HepG2 (cell line): Measurements from ENCODE around the gene SLC39A8. TPM values are rescaled to one million over a fixed set of nuclear protein-coding genes. Genes with fewer than 3 reads are reported as not detected.

Source experiments
- CREB1 ChIP-seq, 2 experiments: fragments of 450-650 bp in 1 of 2; IDR thresholded peaks; 2 replicates each; pipeline ENCODE4 v1.6.1; 2016 to 2017; ENCODE audit warnings: control low read depth in 1 of 2, mild to moderate bottlenecking in 1 of 2, missing compliant biosample characterization in 1 of 2, missing genetic modification characterization in 1 of 2
- GABPB1 ChIP-seq: IDR thresholded peaks from 2 replicates; pipeline ENCODE4 v1.6.1; 2016; ENCODE audit warnings: mild to moderate bottlenecking, missing genetic modification reagents, moderate library complexity, missing compliant biosample characterization
- GMEB2 ChIP-seq: IDR thresholded peaks from 2 replicates; pipeline ENCODE4 v1.6.1; 2016; ENCODE audit warnings: missing biosample characterization, missing genetic modification reagents, low read depth
- HCFC1 ChIP-seq: fragments of 150-350 bp; IDR thresholded peaks from 2 replicates; pipeline ENCODE4 v1.6.1; 2014; ENCODE audit warnings: low read depth, low read length
- HNF4G ChIP-seq, 2 experiments: sonication (generic) in 1 of 2; formaldehyde crosslinking in 1 of 2; IDR thresholded peaks; 2 replicates each; pipeline versions ENCODE4 v1.4.0 to v1.6.1; 2011 to 2020; ENCODE audit warnings: borderline replicate concordance in 2 of 2, low read depth in 2 of 2, mild to moderate bottlenecking in 2 of 2, low read length in 1 of 2, missing genetic modification reagents in 1 of 2, moderate library complexity in 1 of 2
- HNRNPH1 ChIP-seq: fragments of 200-400 bp; formaldehyde crosslinking; optimal IDR thresholded peaks from 2 replicates; pipeline ENCODE3; 2017; ENCODE audit warnings: mild to moderate bottlenecking, low read depth, low read length
- HNRNPL ChIP-seq: fragments of 200-400 bp; formaldehyde crosslinking; IDR thresholded peaks from 2 replicates; pipeline ENCODE4 v1.6.1; 2017; ENCODE audit warnings: mild to moderate bottlenecking, low read depth, low read length
- JUN ChIP-seq: sonication (generic); formaldehyde crosslinking; IDR thresholded peaks from 2 replicates; pipeline ENCODE4 v1.4.0; 2020; ENCODE audit warnings: mild to moderate bottlenecking, missing genetic modification reagents
- MEF2D ChIP-seq: sonication (generic); formaldehyde crosslinking; IDR thresholded peaks from 2 replicates; pipeline ENCODE4 v1.5.1; 2020; ENCODE audit warnings: mild to moderate bottlenecking, missing genetic modification reagents
- NCOA2 ChIP-seq: sonication (generic); formaldehyde crosslinking; IDR thresholded peaks from 2 replicates; pipeline ENCODE4 v1.8.0; 2022; ENCODE audit warnings: inconsistent platforms
- NFKB2 ChIP-seq: sonication (generic); formaldehyde crosslinking; IDR thresholded peaks from 2 replicates; pipeline ENCODE4 v1.4.0; 2020; ENCODE audit warnings: missing genetic modification reagents, borderline replicate concordance
- PCBP1 ChIP-seq: fragments of 200-400 bp; formaldehyde crosslinking; IDR thresholded peaks from 2 replicates; pipeline ENCODE4 v1.6.1; 2017; ENCODE audit warnings: mild to moderate bottlenecking, low read depth, low read length, borderline replicate concordance
- REPIN1 ChIP-seq: sonication (generic); formaldehyde crosslinking; IDR thresholded peaks from 2 replicates; pipeline ENCODE4 v1.8.0; 2022; ENCODE audit warnings: missing genetic modification reagents, low read depth, mild to moderate bottlenecking, borderline replicate concordance
- SP140L ChIP-seq: sonication (generic); formaldehyde crosslinking; IDR thresholded peaks from 2 replicates; pipeline ENCODE4 v1.4.0; 2020; ENCODE audit warnings: missing genetic modification reagents, borderline replicate concordance
- TEAD2 ChIP-seq: sonication (generic); formaldehyde crosslinking; IDR thresholded peaks from 2 replicates; pipeline ENCODE4 v1.9.0; 2021; ENCODE audit warnings: missing genetic modification reagents
- TFAP4 ChIP-seq: sonication (generic); IDR thresholded peaks from 2 replicates; pipeline ENCODE4 v1.6.1; 2016; ENCODE audit warnings: low read depth, borderline replicate concordance
- THAP11 ChIP-seq: IDR thresholded peaks from 2 replicates; pipeline ENCODE4 v1.6.1; 2016; ENCODE audit warnings: missing biosample characterization, missing genetic modification reagents
- TRIM24 ChIP-seq: sonication (generic); formaldehyde crosslinking; IDR thresholded peaks from 2 replicates; pipeline ENCODE4 v1.8.0; 2022; ENCODE audit warnings: mild to moderate bottlenecking, missing genetic modification reagents
- ZFX ChIP-seq: sonication (generic); formaldehyde crosslinking; IDR thresholded peaks from 2 replicates; pipeline ENCODE4 v1.4.0; 2020; ENCODE audit warnings: mild to moderate bottlenecking, low read depth, missing genetic modification reagents, moderate library complexity
- ZGPAT ChIP-seq: IDR thresholded peaks from 2 replicates; pipeline ENCODE4 v1.6.1; 2016; ENCODE audit warnings: mild to moderate bottlenecking
- ZNF124 ChIP-seq: sonication (generic); formaldehyde crosslinking; IDR thresholded peaks from 2 replicates; pipeline ENCODE4 v1.4.0; 2020; ENCODE audit warnings: missing genetic modification reagents
- ZNF225 ChIP-seq: sonication (generic); formaldehyde crosslinking; IDR thresholded peaks from 2 replicates; pipeline ENCODE4 v1.4.0; 2020; ENCODE audit warnings: mild to moderate bottlenecking, missing genetic modification reagents
- ZNF275 ChIP-seq: sonication (generic); formaldehyde crosslinking; IDR thresholded peaks from 2 replicates; pipeline ENCODE4 v1.8.0; 2022; ENCODE audit warnings: missing genetic modification reagents, mild to moderate bottlenecking, inconsistent platforms, borderline replicate concordance
- ZNF326 ChIP-seq: sonication (generic); formaldehyde crosslinking; IDR thresholded peaks from 2 replicates; pipeline ENCODE4 v1.4.0; 2020; ENCODE audit warnings: missing genetic modification reagents, borderline replicate concordance
- ZNF367 ChIP-seq: sonication (generic); formaldehyde crosslinking; IDR thresholded peaks from 2 replicates; pipeline ENCODE4 v1.4.0; 2020; ENCODE audit warnings: missing genetic modification reagents, borderline replicate concordance
- ZNF816 ChIP-seq: sonication (generic); formaldehyde crosslinking; IDR thresholded peaks from 2 replicates; pipeline ENCODE4 v1.8.0; 2022; ENCODE audit warnings: missing genetic modification reagents, mild to moderate bottlenecking, borderline replicate concordance
- polyA plus RNA-seq, 8 experiments: library from polyadenylated mRNA; depleted of rRNA in 3 of 8; stranded (reverse) in 7 of 8; unstranded in 1 of 8; fragments of >200 nt; fragmentation: Illumina TruSeq in 4 of 8; extraction: Trizol in 4 of 8; gene quantifications; 2 replicates each; pipeline versions ENCODE4 v1.2.1 to v1.2.3, GENCODE V29; 2011 to 2016; ENCODE audit warnings: low read depth in 4 of 8, missing spikeins in 1 of 8, mixed read lengths in 1 of 8; ENCODE audit not compliant: insufficient read depth in 1 of 8
- total RNA-seq, 5 experiments: library from RNA; depleted of rRNA; stranded (reverse); fragments of >200 nt; fragmentation: Illumina TruSeq; extraction: Trizol; gene quantifications; 2 replicates each; pipeline ENCODE4 v1.2.3, GENCODE V29; 2016; ENCODE audit warnings: low read depth in 1 of 5

SLC39A8 gene
- total and polyA plus RNA-seq, 2 of the 13 experiments (the other 11 are each of a cell fraction or from before 2014, with no cell fraction given) = 0.22 to 0.38 TPM

- TF ChIP-seq HNF4G (IDR thresholded peaks at IDR 0.05; ENCODE audit: borderline replicate concordance, low read depth, low read length) (no peak), HNF4G (CRISPR knock-in tag; IDR thresholded peaks at IDR 0.05; ENCODE audit: borderline replicate concordance, low read depth) (no peak), HNRNPL (no peak), HCFC1 (no peak), NCOA2 (CRISPR knock-in tag) (no peak), TEAD2 (CRISPR knock-in tag) (no peak), TRIM24 (CRISPR knock-in tag) (no peak), ZNF816 (CRISPR knock-in tag) (no peak), ZNF367 (no peak), HNRNPH1 (no peak), CREB1 (IDR thresholded peaks at IDR 0.05) (no peak), CREB1 (CRISPR knock-in tag; IDR thresholded peaks at IDR 0.05) (no peak), REPIN1 (CRISPR knock-in tag) (no peak), PCBP1 (no peak), SP140L (CRISPR knock-in tag) (no peak), THAP11 (CRISPR knock-in tag) (0 out of 2 replicates have a peak, but pooled peaks have one; percentile 33), ZNF225 (CRISPR knock-in tag) (no peak), ZFX (CRISPR knock-in tag) (no peak; the same call in 1 of the 2 replicates), JUN (no peak), GMEB2 (CRISPR knock-in tag) (no peak), NFKB2 (CRISPR knock-in tag) (0 out of 2 replicates have a peak, but pooled peaks have one; percentile 29), TFAP4 (no peak), ZNF326 (CRISPR knock-in tag) (no peak), ZNF124 (CRISPR knock-in tag) (no peak), ZGPAT (no peak), GABPB1 (CRISPR knock-in tag) (no peak; the same call in 1 of the 2 replicates), MEF2D (CRISPR knock-in tag) (no peak), ZNF275 (CRISPR knock-in tag) (no peak)
These were observed 745 bp downstream of the SLC39A8 start (continued) for GRCh38 chr4:102344520-102344953.
